NCI-H1436 (cell line): ENCODE data around the gene FBXO15.

Experiments used
- DNase-seq: peaks from one replicate; lab custom pipeline; 2025; lab: John Stamatoyannopoulos, UW

Gene FBXO15

DNA sequence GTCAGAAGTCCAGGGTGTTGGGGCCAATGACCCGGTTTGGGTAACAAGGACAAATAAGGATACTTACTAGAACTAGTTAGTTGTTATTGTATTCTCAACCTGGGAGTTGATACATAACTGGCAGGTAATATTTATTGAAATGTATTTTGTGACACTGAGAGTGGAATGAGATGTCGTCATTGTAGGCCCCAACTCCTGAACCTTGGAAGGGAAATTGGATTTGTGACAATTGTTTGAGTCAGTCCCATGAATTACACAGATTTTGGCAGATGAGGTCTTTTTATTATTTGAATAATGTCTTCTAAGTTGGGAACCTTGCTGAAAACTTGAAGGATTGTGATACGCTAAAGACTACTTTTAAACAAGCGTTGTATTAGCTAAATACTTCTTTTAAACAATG lies 5.7 kb upstream of the FBXO15 start:
- DNase-seq = no peak

DNA sequence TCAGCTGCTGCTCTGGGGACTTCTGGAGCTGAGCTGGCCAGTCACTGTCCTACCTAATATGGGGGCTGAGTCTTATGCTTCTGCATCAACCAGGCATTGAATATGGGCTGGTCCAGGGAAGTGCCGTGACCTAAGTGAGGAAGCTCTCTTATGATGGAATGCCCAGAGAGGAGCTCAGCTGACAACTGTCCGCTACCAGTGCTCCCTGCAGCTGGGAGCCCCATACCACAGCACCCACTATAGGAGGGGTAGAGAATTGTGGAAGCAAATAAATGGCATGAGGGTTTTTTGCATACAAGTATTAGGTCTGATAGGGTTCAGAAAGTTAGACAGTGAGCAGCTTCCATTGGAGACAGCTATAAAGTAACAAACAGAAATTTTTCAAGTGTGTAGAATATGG lies 5.2 kb upstream of the FBXO15 start:
- DNase-seq = no peak

DNA sequence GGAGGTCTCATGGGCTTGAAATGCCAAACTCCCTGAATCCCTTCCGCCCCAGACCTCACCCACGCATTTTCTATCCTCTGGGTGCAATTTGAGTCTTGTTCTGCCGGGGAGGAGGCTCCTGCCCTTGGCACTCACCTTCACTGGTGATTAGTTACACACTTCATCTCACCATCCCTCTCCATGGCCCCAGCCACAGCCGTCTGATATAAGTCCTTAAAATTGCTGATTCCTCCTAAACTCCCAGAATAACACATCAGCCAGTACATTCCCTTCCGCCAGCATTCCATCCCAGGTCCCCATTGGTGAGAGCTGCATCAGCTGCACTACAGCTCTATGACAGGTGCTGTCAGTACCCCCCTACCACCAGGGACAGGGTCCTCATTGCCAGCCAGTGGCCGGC lies 4.6 kb upstream of the FBXO15 start:
- DNase-seq = no peak

DNA sequence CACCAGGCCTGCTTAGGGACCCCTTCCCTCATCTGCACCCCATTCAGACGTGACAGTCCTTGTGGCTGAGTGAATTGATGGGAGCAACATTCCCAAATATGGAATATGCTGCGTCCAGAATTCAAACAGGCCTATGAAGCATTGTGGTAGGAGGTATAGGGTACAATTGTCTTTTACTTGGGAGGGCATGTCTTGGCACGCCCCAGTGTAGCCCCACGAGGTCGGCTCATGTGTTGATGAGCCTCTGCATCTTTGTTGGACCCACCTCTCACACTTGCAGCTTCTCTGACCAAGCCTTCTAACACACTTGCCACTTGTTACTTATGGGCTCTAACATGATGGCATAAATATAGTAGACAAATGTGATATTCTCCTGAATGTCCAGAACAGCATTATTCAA lies 2.2 kb upstream of the FBXO15 start:
- no peak for DNase-seq

DNA sequence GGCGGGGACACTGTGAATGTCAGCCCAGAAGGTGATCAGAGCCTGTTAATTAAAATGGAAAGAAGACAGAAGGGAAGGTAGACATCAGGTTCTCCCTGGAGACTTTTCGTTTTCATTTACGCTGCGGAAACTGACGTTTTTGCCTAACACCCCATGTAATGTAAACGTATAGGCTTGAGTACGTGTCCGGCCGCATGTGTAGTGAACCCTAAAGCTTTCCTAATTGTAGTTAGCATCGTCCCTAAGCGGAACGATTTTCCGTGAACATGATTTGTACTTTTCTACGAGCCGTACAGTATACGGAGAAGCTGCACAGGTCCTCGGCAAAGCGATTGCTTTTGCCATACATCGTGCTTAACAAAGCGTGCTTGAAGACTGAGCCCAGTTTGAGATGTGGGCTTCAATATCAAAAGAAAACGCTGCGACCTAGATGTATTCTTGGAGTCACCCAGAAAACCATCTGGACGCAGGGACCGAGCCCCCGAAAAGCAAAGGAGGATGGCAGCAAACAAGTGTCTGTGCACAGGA lies 973 bp upstream of the FBXO15 start:
- no peak for DNase-seq

DNA sequence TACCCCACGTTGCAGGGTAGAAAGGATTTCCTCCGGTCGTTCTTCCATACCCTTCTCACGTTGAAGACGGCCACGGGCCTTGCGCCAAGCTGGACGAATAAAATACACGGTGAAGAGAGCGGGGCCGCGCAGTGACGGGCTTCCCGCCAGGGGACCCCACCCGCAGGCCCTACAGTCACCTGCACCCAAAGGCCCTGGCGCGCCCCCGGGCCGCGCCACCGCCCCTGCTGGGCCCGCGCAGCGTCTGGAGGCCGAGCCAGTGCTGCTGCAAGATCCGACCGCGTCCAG lies 199 bp downstream of the FBXO15 start:
- no peak for DNase-seq

DNA sequence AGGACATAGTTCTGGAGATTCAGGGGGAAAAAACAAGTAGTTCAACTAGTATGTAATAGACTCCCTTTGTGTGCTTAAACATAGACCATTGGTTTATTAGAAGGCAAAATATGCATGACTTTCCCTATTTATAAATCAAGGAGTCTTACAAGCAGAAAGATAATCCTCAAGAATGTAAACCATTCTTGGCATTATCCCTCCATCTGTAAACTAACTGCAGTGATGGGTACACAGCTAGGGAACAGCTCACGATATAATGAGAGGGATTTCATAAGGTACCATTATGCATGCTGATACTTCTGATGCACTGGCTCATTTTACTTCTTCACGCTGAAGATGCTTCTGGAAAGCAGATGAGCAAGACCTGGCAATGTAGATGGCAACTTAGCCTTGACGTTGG lies 878 bp downstream of the FBXO15 start:
- no peak for DNase-seq

DNA sequence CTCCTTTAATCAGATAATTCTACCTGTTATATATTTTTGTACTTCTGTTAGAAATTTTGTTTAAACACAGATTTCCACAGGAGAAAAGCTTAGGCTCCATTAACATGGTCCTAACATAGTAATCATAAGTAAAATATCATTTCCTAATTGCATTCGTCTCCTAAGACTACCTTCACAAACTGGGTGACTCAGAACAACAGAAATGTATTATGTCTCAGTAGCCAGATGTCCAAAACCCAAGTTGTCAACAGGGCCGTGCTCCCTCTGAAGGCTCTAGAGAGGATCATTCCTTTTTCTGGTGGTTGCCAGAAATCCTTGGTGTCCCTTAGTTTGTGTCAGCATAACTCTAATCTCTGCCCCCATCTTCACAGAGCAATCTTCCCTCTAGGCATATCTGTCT lies 5.4 kb downstream of the FBXO15 start:
- no peak for DNase-seq

DNA sequence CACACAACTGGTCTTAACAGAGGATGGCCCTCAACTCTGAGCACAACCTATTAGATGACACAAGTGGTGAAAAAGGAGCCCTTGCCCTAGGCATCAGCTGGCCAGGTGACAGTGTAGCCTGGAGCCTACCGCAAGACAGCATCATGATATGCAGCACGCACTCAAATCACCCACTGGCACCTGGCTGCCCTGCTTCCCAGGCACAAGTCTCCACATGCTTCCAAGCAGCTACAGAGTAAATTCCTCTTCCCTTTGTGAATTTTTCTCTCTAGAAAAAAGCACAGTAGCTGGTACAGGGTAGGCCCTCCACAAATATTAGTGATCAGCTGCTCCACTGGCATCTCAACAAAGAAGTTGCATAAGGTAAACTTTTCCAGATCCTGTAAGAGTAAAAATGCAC lies 6.0 kb downstream of the FBXO15 start:
- no peak for DNase-seq

DNA sequence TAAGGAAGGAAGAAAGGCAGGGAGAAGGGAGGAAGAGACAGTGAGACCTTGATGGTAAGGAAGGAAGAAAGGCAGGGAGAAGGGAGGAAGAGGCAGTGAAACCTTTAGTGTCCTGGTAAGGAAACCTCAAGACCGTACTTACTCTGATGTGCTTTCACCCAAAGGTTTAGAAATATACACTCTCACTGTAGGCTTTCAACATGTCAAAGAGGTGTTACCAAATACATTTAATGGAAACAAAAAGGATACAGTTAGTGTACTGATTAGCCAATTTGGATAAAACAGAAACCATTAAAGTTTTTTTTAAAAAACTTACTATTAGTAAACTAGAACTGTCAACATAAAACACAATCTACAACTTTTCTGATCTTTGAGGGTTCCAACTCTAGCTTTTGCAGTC lies 7.1 kb downstream of the FBXO15 start:
- DNase-seq = no peak

DNA sequence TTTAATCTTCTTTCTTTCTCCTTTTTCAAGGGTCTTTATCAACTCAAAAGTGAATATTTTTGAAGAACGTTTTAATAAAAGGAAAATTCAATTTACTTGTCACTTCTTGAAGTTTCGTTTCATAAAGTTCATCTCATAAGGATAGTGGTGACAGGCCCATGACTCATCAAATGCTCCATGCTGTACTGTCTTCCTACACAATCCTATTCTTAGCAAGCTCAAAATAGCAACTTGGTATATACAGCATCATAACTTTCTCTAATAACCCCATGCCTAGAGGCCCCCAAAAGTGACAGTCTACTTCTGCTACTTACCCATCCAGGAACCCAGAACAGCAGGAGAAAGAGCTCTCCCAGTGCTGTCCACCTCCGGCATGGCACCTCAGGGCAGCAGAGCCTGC lies 7.7 kb downstream of the FBXO15 start:
- no peak for DNase-seq

DNA sequence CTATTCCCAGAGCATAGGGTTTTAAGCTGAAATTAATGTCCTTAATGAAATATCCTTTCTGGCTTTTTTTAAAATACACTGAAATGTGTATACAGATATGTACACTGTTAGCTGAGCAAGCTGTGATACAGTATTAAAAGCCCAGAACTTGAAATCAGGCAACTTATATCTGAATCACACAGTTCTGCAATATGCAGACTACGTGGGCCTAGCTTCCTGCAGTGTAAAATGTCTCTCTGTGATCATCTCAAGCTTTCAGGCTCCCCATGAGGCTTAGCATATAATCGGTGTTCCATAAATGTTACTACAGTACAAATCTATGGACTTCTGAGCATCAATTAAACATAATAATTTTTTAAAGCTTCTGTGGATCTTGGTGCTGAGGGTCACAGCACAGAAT lies 8.2 kb downstream of the FBXO15 start:
- no peak for DNase-seq

DNA sequence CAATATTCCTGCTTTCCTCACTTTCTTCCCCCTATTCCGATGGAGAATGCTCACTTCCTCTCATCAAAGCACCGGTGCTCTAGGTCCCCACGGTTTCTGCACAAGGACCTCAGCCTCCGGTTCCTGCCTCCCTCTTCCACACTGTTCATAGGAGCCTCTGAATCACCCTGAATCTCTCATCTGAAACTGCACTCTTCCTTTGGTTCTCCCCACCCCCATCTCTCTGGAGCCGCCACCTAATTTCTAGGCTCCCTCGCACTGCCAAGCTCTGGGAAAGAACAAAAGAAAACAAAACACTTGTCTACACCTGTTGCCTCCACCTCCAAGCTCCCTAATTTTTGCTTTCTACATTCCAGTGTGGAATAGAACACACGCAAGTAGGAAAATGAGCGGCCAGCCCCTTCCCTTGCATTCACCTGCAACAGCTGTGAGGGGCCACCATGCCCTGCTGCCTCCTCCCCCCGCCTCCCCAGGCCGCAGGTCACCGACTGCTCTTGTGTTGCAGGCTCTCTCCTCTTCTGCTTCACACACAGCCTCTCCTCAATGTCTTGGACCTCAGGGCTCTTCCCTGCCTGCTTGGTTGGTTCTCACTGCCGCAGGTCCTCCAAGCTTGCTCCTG lies 9.6 kb downstream of the FBXO15 start:
- DNase-seq = no peak

DNA sequence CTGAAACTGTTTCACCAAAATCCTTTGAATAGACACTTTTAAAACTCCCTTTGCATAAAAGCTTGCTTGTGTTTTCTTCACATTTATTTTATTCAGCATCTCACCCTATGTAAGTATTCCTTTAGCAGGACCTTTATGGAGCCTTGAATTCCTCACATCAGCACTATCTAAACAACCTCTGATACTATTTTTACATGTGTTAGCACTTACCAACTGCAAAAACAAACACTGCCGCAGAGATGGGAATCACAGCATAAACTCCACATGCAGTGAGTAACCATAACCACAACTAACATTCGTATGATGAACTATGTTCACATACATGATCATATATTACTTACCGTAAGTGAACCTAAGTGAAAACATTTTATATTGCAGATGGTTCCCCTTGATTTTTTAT lies 15.4 kb downstream of the FBXO15 start:
- no peak for DNase-seq

DNA sequence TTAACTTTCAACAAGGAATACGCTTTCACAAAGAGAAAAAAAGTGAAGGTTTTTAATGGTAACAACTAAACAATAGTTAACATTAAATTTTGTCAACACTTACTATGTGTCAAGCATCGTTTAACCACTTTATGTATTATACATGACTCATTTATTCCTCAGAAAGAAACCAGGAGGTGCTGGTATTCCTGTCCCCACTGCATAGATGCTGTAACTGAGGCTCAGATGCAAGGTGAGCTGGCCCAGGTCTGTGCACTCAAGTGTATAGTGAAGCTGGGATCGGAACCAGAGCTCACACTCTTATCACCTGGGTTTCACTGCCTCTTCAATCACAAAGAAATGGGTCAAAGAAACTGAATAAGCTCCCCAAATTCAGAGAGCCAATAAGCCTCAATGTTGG lies 16.5 kb downstream of the FBXO15 start:
- DNase-seq = no peak

DNA sequence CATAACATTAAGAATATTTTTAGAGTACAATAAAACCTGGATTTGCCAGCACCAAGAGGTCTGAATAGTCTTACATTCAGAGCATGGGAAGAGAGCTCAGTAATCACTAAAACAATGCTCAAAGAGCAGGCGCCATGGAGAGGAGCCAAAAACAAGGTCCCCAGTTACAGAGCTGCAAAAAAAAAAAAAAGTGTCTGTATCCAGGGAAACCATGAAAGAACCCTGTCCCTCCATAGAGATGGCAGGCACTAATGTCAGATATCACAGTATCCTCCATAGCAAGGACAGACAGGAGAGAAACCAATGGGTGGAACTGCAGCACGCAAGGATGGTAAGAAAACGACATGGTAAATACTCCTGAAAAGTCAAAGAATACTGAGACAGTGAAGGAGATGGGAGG lies 19.5 kb downstream of the FBXO15 start:
- no peak for DNase-seq

DNA sequence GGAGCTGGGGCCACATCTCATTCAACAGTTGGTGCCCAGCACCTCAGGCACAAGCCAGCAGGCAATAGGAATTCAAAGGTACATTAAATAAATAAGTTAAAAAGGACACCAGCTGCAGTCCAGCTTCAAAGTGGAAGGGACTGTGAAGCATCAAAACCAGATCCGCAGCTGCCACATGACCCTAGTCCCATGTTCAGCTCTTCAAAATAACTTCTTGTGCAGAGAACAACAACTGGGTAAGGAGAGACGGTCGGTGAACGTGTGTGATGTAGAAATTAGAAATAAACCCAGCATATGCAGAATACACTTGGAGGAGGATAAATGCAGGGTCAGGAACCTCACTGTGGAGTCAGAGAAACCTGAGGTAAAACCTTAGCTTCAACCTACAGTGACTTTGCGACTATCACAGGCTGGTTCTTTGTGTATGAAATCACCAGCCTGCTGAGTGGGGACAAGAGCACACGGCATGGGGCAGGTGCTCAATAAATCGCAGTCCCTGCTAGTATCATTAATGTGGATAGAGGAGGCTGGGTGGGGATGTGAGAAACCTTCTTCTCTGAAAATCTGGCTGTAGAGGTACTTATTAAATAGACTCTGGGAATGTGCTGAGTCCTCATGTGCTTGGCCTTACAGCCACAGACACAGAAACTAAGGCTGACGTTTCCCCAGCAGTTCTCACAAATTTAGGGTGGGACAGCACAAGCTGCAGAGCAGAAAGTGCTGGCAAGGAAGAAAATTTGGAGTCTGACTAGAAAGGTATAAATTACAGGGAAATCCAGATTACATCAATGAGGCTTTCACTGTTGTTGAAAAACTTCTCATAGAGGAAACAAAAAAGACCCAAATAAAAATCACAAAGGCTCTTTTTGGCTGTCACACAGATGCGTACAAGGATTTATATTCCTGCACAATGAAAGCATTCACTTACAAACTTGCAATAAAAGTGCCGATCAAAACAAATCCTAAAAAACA lies 20.7 kb downstream of the FBXO15 start:
- DNase-seq = no peak

DNA sequence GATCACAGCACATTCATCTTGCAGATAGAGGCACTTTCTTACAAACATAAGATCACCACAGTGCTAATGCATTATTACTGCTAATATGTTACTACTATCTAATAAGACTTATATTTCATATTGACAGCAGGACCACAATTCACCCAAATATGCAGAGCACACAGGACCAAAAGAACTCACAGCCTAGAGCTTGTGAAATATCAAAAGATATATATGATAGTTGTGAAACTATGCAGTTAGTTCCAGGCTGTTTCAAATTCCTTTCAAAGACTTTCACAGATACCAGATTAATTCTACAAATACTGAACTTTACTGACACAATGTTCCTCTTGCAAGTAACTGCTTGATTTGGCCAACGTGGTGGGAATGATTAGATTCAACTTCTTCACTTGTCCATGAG lies 23.0 kb downstream of the FBXO15 start:
- DNase-seq = no peak

DNA sequence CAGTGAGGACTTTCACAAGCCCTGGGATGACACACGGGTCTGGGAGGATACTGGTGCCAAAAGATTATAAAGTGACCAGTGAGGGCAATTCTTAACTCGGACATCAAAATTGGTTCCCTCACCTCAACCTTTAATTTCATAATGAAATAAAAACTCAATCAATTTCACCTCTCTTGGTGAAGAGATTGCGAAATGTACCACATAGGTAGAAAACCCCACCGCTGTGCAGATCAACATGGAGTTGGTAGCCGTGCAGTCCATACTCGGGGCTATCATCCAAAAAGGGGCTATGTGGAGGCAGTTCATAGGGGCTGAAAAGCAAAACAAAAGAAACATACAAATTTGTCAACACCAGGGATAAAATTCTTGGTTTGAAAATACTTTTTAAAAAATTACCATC lies 24.4 kb downstream of the FBXO15 start:
- no peak for DNase-seq

DNA sequence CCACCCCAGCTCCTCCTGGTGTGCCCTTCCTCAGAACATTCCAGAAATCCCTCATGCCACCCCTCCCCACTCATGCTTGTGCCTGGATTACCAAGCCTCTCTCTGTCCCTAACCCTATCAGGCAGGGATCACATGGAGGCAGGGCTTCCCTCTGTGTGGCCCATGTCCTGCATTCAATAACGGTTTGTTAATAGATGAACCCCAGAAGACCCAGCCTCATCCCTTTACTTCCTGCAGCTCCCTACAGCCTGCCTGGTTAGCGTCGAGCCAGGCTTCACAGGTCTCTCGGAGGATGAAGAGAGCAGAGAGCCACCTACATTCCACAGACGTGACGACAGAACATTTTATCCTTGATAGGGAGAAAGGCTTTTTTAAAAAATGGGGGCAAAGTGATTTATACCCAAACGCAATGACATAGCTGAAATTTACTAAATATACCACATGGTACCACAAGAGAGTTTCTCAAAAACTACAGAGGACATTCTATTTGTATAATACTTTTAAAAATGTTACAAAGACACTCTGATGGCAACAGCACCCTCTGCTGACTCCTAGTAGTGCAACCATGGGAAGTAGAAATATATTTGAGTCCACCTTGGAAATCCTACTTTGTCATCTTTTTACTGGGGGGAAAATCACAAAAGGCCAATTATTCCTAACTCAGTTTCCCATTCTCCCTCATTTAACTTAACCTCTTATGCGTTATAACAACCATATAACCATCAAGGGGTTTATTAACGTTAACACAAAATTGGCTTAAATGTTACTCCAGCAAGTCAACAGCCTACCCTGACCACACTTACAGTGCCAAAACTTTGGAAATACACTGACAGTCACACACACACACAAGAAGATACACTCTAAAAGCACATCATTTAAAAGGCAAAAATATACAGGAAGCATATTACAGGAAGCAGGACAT lies 30.7 kb downstream of the FBXO15 start:
- DNase-seq = peak; percentile 8

DNA sequence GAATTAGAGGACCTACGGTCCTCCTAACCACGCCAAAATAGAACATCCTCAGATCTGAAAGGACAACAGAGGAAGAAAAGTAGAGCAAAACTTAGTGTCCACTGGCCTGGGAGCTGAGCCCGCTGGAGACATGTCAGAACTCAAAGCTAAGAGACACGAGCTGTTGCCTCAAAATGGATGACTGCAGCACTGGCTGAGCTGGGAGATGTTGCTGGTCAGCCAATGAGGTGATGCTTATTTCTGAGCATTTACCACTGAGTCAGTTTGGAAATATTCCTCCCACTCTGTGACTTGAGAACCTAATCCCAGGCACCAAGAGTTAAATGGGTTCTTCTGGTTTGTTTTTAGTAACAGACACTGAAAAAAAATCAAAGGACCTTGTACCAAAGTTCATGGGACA lies 32.6 kb downstream of the FBXO15 start:
- DNase-seq = no peak

DNA sequence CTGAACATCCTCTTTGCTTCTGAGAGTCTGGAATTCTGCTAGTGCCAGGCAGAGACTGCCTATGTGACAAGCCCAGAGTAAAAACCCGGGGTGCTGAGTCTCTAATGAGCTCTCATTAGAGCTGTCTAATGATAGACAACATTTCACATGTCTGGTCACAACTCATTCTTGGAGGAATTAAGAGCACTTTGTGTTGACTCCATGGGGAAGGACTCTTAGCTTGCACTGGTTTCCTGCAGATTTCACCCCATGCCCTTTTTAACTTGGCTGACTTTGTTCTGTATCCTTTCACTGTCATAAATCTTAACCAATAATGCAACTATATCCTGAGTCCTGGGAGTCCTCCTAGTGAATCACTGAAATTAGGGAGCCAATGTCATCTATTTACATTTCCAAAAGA lies 33.5 kb downstream of the FBXO15 start:
- DNase-seq = no peak

DNA sequence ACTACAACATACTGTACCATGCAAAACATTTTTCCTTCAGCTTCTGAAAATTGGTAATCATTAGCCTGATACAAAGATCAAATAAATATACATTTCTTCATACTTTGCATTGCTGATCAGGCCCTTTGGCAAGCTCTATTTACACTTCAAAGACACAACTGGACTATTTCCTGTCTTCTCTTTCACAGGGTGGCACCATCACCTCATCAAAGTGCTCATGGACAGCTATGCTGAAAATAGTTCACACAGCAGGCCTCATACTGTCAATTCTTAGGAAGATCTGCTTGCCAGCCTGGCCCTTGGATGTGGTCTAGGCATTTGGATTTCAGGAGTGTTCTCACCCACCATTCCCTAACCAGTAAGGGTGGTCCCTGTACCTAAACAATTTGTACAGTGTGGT lies 33.9 kb downstream of the FBXO15 start:
- no peak for DNase-seq
